GM21526 (cell line): ENCODE data around the gene COL6A3.
"Not testable (repeated sequence)": the region's sequence is repeated elsewhere in the genome, so short reads cannot be mapped to it uniquely, and the experiment has no call there.

Experiments used
- ATAC-seq: cut with Tn5 transposase; IDR thresholded peaks from one replicate; pipeline ENCODE4 v1.9.1; 2021; ENCODE audit warnings: moderate library complexity; ENCODE audit not compliant: unreplicated experiment, low FRiP score

Gene COL6A3

DNA sequence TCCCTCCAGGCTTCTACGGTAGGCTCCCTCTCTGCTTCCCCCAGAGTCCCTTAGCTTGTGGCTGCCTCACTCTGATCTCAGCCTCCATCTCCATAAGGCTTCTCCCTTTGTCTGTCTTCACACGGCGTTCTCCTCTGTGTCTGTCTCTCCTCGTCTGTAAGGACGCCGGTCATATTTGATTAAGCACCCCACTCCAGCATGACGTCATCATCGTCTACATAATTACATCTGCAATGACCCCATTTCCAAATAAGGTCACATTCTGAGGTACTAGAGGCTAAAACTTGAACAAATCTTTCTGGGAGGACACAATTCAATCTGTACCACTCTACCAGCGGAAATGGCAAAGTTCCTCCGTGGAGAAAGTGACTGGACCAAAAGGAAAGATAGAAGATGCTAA is 8.3 kb upstream of the COL6A3 start:
- ATAC-seq, result no peak

DNA sequence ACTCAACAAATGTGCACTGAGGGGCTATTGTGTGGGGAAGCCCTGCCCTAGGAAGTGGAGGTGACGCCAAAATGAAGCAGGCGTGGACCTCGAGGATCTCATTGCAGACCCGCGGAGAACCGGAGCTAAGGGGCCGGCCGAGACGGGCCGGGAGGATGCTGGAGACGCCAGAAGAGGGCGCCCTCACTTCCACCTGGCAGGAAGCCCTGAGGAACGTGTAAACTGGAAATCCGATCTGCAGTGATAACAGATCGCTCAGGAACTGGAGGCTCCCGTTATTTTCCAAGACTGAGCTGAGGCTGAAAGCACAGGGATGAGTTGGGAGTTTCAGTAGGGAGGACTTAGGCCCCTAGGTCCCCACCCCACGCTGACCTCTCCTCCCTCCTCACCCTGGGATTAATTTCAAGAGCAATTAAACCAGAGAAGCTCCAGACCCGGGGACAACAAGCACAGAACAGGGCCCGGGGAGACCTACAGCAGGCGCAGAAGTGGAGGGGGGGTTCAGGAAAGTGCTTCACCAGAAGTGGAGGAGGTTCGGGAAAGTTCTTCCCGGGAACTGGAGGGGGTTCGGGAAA is 7.7 kb upstream of the COL6A3 start:
- peak; percentile 76 for ATAC-seq

DNA sequence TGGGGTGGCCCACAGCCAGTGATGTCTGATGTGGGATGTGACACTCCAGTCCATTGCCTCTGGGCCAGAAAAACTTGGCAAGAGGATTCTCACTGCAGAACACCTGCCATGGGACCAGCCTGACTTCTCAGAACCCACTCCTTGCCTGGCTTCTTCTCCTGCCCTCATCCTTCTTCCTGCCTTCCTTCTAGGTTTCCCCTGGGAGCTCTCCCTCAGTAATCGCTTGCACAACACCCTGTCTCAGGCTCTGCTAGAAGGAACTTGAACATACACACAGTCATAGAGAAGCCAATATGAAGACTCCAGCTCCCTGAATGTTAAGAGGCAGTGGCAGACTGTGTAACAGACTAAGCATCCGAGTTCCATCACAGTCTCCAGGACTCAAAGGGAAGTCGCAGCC is 4.3 kb upstream of the COL6A3 start:
- no peak for ATAC-seq

DNA sequence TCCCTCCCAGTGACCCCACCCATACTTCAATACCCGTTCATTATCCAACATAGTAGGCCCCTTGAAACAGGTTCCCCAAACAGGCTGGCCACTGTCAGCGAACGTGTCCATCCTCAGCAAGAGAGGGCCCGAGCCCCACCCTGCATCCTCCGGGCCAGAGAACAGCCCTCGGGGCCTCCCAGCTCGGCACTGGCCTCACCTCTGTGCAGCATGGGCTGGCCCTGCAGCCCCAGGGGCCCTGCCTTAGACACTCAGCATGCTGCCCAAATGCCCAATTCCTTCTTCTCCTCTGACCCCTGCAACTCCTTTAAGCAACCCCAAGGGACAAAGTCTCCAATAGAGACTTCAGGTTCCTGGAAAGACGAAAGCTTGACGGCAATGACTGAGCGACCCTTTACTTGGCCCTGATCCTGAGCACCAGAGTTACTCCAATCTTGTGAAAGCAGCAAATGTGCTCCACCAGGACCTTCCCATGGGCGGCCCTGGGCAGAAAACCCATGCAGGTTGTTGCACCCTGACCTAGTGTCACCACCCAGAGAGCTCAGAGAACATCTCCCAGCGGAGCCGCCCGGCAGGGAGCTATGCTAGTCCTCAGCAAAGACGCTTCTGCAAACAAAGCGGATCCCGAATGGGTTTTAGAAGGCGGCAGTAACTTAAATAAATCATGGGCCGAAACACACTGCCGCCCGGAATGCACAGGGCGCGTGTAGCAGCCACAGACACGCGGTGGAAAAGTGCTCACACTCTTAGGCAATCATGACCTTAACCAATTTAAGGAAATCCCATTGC is 782 bp downstream of the COL6A3 start:
- no peak for ATAC-seq

DNA sequence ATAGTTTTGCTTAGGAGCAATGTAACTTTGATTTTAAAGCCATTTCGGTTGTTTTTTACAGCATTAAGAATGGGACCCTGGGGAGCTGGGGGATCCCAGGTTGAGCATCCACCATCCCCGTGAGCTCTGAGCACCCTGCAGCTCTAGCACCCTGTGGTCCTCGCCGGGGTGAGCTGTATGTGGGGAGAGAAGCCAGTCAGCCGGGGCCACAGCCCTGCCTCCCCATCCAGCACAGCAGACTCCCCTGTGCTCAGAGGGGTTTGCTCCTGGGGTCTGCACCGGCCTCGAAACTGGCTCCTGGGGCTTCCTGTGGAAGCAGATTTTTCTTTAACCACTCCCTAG is 1.3 kb downstream of the COL6A3 start:
- no peak for ATAC-seq

DNA sequence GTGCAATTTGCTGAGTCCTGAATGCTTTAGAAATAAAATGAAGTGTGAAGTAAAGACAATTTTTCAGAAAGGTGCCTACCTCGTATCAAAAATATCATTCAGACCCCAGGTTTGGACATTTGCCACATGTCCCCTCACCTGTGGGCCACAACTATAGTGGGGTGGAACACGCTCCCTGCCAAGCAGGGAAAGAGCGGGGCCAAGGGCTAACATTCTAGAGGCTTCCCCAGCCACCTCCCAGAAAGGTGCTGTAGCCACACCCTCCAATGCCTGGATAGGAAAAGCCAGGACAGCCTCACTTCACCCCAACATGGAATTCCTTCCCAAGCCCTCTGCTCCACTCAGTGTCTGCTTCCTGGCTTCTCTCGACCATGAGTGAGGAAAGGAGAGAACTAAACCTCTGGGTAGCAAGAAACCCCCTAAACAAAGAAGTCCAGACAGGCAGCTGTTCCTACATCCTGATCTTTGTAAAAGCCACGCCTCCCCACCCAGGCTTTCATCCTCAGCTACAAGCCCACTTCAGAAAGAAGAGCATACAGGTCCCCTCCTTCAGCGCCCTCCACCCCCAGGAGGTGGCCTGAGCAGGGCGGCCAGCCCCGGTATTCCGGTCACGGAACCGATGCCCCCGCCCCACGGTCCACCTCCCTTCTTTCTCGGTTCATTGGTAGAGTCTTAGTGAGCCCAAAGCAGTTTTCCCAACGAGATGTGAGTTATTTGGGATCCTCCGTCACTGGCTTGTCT is 2.1 kb downstream of the COL6A3 start:
- no peak for ATAC-seq

DNA sequence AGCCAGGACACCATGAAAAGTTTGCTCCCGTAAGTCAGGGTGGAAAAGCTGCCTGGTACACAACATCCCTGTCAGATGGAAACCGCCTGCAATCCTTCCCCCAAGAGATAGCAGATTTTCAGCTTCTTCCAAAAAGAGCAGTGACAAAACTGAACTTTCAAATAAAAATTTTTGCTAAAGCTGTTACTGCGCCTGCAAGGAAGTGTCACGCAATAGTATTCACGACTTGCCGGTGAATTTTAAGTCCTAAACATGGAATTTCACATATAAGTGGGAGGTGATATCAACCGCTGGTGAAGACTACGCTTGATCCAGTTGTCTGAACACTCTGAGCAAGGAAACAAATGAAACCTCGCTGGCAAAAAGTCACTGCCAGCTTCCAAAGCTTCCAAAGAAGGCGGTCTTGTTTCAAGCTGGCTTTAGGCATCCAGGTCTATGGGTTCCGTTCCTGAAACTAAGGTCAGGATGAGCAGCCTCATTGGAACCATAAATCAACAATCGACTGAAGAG is 2.8 kb downstream of the COL6A3 start:
- ATAC-seq, result no peak

DNA sequence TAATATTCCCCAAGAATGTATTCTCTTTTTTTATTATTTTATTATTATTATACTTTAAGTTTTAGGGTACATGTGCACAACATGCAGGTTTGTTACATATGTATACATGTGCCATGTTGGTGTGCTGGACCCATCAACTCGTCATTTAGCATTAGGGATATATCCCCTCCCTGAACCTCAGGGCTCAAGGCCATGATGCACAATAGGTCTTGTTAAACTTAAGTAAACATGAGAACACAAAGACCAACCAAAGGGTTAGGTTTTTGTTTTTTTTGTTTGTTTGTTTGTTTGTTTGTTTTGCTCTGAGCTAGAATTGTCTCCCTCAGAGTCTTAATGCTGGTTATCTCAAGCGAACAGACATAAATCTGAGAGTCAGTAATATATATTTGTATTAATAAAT is 4.7 kb downstream of the COL6A3 start:
- not testable (repeated sequence) for ATAC-seq

- ATAC-seq, result no peak
Observed at GRCh38 chr2:237408335-237409000, 5.5 kb downstream of the COL6A3 start.

- ATAC-seq, result no peak
Observed at GRCh38 chr2:237407700-237408099, 6.3 kb downstream of the COL6A3 start.

DNA sequence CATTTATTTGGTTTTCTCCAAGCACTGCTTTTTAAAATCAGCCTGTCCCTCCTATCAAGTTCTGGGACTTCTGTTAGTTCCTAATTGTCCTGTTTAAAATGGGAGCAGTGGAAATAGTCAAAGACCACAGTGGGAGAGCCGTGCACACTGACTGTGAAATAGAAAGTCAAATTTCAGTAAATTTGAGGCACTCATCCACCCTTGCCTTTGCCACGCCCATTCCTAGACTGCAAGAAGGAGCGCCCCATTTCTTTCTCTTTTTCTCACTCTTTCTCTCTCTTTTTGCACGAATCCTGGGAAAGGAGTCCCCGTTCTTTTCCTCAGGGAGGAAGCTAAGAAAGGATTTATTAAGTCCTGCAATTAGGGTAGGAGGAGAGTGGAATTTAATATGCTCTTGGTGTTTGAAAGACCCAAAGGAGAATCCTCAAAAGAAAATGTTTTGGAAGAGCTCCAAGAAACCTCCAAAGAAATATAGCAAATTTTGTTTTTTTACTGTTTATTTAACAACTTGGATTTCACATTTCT is 7.5 kb downstream of the COL6A3 start:
- no peak for ATAC-seq

DNA sequence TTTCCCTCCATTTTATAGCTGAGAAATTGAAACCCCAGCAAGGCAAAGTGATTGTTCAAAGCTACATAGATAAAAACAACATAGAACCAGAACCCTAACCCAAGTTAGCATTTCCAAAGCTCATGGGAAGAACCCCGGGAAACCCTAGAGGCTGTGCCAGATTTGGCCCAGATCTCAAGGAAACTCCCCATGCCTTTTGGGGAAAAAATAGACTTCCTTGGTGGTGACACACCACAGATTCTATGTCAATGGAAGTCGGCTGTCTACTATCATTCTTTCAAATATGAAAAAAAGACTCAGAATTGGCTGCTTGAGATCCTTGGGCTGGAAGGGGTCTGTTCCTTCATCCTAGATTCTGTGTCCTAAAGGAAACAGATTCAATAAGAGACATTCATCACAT is 8.4 kb downstream of the COL6A3 start:
- ATAC-seq, result no peak

DNA sequence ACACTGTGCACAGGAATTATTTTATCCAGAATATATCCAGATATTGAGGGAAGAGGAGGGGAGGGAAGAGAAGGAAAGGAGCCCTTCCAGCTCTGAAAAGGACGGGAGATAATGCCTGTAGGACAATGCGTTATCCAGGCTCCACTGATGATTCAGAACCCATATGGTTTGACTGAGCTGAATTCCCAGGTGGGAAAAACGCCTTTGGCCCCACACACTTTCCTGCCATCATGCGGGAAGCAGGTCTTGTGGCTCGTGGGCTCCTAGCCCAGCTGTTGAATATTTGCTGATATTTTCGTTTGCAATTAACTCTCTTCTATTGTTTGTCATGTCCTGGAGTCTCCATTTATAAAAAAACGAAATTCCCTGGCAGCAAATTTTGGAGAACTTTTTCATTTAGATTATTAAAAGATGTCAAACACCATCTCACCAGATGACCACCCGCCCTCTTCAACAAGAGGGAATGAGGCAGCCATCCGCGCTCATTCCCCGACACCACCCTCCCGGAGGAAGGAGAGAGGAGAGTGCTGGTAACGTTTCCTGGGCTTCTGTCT is 8.9 kb downstream of the COL6A3 start:
- no peak for ATAC-seq

DNA sequence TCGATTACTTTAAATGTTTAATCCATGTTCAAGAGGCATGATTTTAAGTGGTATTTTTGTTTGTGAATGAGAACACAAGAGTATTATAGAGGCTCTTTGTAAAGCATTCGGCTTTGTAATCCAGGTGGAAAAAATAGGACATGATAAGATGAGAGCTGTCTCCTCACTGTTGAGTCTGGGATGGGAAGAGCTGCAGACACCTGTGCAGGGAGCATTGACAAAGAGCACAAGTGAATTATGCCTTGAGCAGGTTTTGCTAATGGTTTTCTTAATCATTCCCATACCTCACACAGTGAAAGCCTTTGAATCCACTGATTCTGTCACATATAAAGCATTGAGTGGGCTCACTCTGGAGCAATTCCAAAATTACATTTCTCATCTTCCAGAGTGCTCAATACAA is 9.6 kb downstream of the COL6A3 start:
- ATAC-seq, result no peak

- no peak for ATAC-seq
Observed at GRCh38 chr2:237403024-237403882, 10.7 kb downstream of the COL6A3 start.

- no peak for ATAC-seq
Observed at GRCh38 chr2:237400199-237400598, 13.8 kb downstream of the COL6A3 start.

GRCh38 chr2:237397072-237397471 is 16.9 kb downstream of the COL6A3 start:
- ATAC-seq, result no peak

- ATAC-seq, result no peak
Observed at GRCh38 chr2:237393523-237393922, 20.4 kb downstream of the COL6A3 start.

DNA sequence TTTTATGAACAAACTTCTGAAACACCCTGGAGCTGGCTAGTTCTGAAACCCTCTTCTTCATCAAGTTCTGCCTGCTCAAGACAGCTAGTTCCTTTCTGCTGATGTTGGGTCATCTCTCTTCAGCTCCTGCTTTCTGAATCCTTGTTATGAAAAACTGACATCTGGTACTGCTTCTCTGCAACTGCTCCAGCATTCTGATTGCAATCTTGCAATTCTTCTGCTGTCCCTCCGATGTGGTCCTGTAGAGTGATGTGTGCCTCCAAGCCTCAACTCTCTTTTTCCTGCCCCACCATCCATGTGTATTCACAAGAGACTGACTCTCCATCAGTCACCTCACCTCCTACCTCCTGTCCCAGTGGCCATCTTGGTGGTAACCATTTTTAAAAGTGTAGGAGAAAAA is 21.8 kb downstream of the COL6A3 start:
- no peak for ATAC-seq

DNA sequence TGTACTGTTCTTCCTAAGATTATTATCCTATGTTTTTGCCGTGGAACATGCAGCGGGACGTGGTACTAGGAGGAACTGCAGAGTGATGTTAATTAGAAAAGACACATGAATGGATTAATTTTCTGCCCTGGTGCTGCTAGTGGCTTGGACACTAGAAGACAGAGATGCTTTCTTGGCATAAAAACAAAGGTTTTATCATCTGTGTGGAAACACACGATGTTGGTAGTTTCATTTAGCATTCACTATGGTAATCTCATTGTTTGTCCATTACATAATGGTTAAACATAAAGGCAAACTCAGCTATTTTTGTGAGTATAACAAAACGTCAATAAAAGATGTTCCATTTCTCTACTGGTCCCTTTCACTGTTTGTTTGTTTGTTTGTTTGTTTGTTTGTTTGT is 22.8 kb downstream of the COL6A3 start:
- ATAC-seq, result no peak
